HepG2 (cell line): ENCODE results near the gene SSC5D. TPM values are rescaled to one million over a fixed set of nuclear protein-coding genes. Genes with fewer than 3 reads are reported as not detected.

Experiments
- AFF4 ChIP-seq: sonication (generic); formaldehyde crosslinking; IDR thresholded peaks from 2 replicates; pipeline ENCODE4 v1.4.0; 2020; ENCODE audit warnings: missing genetic modification reagents
- GATA4 ChIP-seq: sonication (generic); IDR thresholded peaks from 2 replicates; pipeline ENCODE4 v1.6.1; 2016; ENCODE audit warnings: antibody characterized with exemption, low read depth, borderline replicate concordance
- GLI4 ChIP-seq: sonication (generic); formaldehyde crosslinking; IDR thresholded peaks from 2 replicates; pipeline ENCODE4 v1.5.1; 2020; ENCODE audit warnings: missing genetic modification reagents, mild to moderate bottlenecking, moderate library complexity, borderline replicate concordance
- HDAC2 ChIP-seq: sonication (generic); formaldehyde crosslinking; IDR thresholded peaks from 2 replicates; pipeline ENCODE4 v1.4.0; 2020; ENCODE audit warnings: missing genetic modification reagents
- HES4 ChIP-seq: sonication (generic); formaldehyde crosslinking; IDR thresholded peaks from 2 replicates; pipeline ENCODE4 v1.9.0; 2021; ENCODE audit warnings: mild to moderate bottlenecking, missing genetic modification reagents, borderline replicate concordance
- HMG20A ChIP-seq: IDR thresholded peaks from 2 replicates; pipeline ENCODE4 v1.6.1; 2016; ENCODE audit warnings: borderline replicate concordance
- MAF1 ChIP-seq: sonication (generic); formaldehyde crosslinking; IDR thresholded peaks from 2 replicates; pipeline ENCODE4 v1.5.0; 2020; ENCODE audit warnings: missing genetic modification reagents, borderline replicate concordance
- MEIS2 ChIP-seq: sonication (generic); formaldehyde crosslinking; IDR thresholded peaks from 2 replicates; pipeline ENCODE4 v1.9.0; 2021; ENCODE audit warnings: mild to moderate bottlenecking, missing genetic modification reagents
- MNT ChIP-seq: fragments of 450-650 bp; IDR thresholded peaks from 2 replicates; pipeline ENCODE4 v1.6.1; 2016
- NFYC ChIP-seq: IDR thresholded peaks from 2 replicates; pipeline ENCODE4 v1.6.1; 2016; ENCODE audit warnings: missing genetic modification reagents, missing compliant biosample characterization
- RFX5 ChIP-seq: IDR thresholded peaks from 2 replicates; pipeline ENCODE4 v1.6.1; 2011; ENCODE audit warnings: low read depth, low read length, improper control_type of control experiment
- RNF2 ChIP-seq: fragments of 450-650 bp; conservative IDR thresholded peaks from 2 replicates; pipeline ENCODE4 v1.6.1; 2016; ENCODE audit warnings: low read depth
- TERF1 ChIP-seq: sonication (generic); formaldehyde crosslinking; IDR thresholded peaks from 2 replicates; pipeline ENCODE4 v1.8.0; 2022; ENCODE audit warnings: mild to moderate bottlenecking, missing genetic modification reagents, moderate library complexity
- ZFP1 ChIP-seq: IDR thresholded peaks from 2 replicates; pipeline ENCODE4 v1.6.1; 2016
- ZKSCAN1 ChIP-seq: fragments of 150-350 bp; IDR thresholded peaks from 2 replicates; pipeline ENCODE4 v1.6.1; 2014; ENCODE audit warnings: low read length
- ZNF101 ChIP-seq: sonication (generic); formaldehyde crosslinking; IDR thresholded peaks from 2 replicates; pipeline ENCODE4 v1.4.0; 2020; ENCODE audit warnings: mild to moderate bottlenecking, low read depth, missing genetic modification reagents, borderline replicate concordance
- ZNF292 ChIP-seq: sonication (generic); formaldehyde crosslinking; IDR thresholded peaks from 2 replicates; pipeline ENCODE4 v1.8.1; 2022; ENCODE audit warnings: mild to moderate bottlenecking, low read depth, missing genetic modification reagents, borderline replicate concordance
- ZNF430 ChIP-seq: sonication (generic); formaldehyde crosslinking; IDR thresholded peaks from 2 replicates; pipeline ENCODE4 v1.9.0; 2021; ENCODE audit warnings: mild to moderate bottlenecking, missing genetic modification reagents
- ZNF496 ChIP-seq: sonication (generic); formaldehyde crosslinking; IDR thresholded peaks from 2 replicates; pipeline ENCODE4 v1.8.1; 2023; ENCODE audit warnings: mild to moderate bottlenecking, moderate library complexity, missing genetic modification reagents; ENCODE audit not compliant: insufficient replicate concordance
- ZNF703 ChIP-seq: sonication (generic); formaldehyde crosslinking; IDR thresholded peaks from 2 replicates; pipeline ENCODE4 v1.5.1; 2020; ENCODE audit warnings: missing genetic modification reagents, mild to moderate bottlenecking, moderate library complexity, borderline replicate concordance
- ZNF713 ChIP-seq: sonication (generic); formaldehyde crosslinking; IDR thresholded peaks from 2 replicates; pipeline ENCODE4 v1.4.0; 2020; ENCODE audit warnings: mild to moderate bottlenecking, missing genetic modification reagents
- ZSCAN9 ChIP-seq: IDR thresholded peaks from 2 replicates; pipeline ENCODE4 v1.6.1; 2016; ENCODE audit warnings: borderline replicate concordance
- ZZZ3 ChIP-seq: sonication (generic); formaldehyde crosslinking; IDR thresholded peaks from 2 replicates; pipeline ENCODE4 v1.4.0; 2020; ENCODE audit warnings: missing genetic modification reagents, mild to moderate bottlenecking, borderline replicate concordance
- polyA plus RNA-seq, 8 experiments: library from polyadenylated mRNA; depleted of rRNA in 3 of 8; stranded (reverse) in 7 of 8; unstranded in 1 of 8; fragments of >200 nt; fragmentation: Illumina TruSeq in 4 of 8; extraction: Trizol in 4 of 8; gene quantifications; 2 replicates each; pipeline versions ENCODE4 v1.2.1 to v1.2.3, GENCODE V29; 2011 to 2016; ENCODE audit warnings: low read depth in 4 of 8, missing spikeins in 1 of 8, mixed read lengths in 1 of 8; ENCODE audit not compliant: insufficient read depth in 1 of 8
- total RNA-seq, 5 experiments: library from RNA; depleted of rRNA; stranded (reverse); fragments of >200 nt; fragmentation: Illumina TruSeq; extraction: Trizol; gene quantifications; 2 replicates each; pipeline ENCODE4 v1.2.3, GENCODE V29; 2016; ENCODE audit warnings: low read depth in 1 of 5

SSC5D gene
- total and polyA plus RNA-seq, 2 of the 13 experiments (the other 11 are each of a cell fraction or from before 2014, with no cell fraction given): not detected

GRCh38 chr19:55503502-55504251, 15.4 kb downstream of the SSC5D start (continued):
- TF ChIP-seq HDAC2 (no peak), TERF1 (no peak), ZNF292 (CRISPR knock-in tag) (no peak), ZNF430 (CRISPR knock-in tag) (no peak), AFF4 (CRISPR knock-in tag) (no peak), ZKSCAN1 (no peak), HES4 (CRISPR knock-in tag) (no peak), GLI4 (no peak), NFYC (CRISPR knock-in tag) (peak; percentile 85), ZZZ3 (CRISPR knock-in tag) (no peak), ZSCAN9 (CRISPR knock-in tag) (peak; percentile 22; the same call in 1 of the 2 replicates), HMG20A (CRISPR knock-in tag) (no peak), ZNF703 (CRISPR knock-in tag) (no peak), RFX5 (peak; percentile 99), ZNF713 (no peak; the same call in 1 of the 2 replicates), ZFP1 (CRISPR knock-in tag) (no peak), MNT (no peak), ZNF496 (CRISPR knock-in tag) (no peak), MEIS2 (CRISPR knock-in tag) (0 out of 2 replicates have a peak, but pooled peaks have one; percentile 56), MAF1 (CRISPR knock-in tag) (no peak), GATA4 (no peak), RNF2 (peak; percentile 70; the same call in 1 of the 2 replicates), ZNF101 (CRISPR knock-in tag) (no peak)
